Stomach (tissue), 4 donors: Measurements from ENCODE around the gene RHCG.

ENCODE experiments used
- EP300 ChIP-seq: sonication (generic); formaldehyde crosslinking; IDR thresholded peaks from one replicate; pipeline ENCODE4 v1.6.1; 2017; ENCODE audit warnings: antibody characterized with exemption
- POLR2A ChIP-seq, 4 donors: fragments of 450-650 bp; IDR thresholded peaks; one replicate each; pipeline ENCODE4 v1.6.1; 2016; ENCODE audit warnings: antibody characterized with exemption in 4 of 4, control low read depth in 2 of 4, mild to moderate bottlenecking in 1 of 4, moderate library complexity in 1 of 4
- POLR2AphosphoS5 ChIP-seq, 3 donors: sonication (generic); formaldehyde crosslinking; IDR thresholded peaks; one replicate each; pipeline ENCODE4 v1.6.1; 2016; ENCODE audit warnings: antibody characterized with exemption in 3 of 3

DNA sequence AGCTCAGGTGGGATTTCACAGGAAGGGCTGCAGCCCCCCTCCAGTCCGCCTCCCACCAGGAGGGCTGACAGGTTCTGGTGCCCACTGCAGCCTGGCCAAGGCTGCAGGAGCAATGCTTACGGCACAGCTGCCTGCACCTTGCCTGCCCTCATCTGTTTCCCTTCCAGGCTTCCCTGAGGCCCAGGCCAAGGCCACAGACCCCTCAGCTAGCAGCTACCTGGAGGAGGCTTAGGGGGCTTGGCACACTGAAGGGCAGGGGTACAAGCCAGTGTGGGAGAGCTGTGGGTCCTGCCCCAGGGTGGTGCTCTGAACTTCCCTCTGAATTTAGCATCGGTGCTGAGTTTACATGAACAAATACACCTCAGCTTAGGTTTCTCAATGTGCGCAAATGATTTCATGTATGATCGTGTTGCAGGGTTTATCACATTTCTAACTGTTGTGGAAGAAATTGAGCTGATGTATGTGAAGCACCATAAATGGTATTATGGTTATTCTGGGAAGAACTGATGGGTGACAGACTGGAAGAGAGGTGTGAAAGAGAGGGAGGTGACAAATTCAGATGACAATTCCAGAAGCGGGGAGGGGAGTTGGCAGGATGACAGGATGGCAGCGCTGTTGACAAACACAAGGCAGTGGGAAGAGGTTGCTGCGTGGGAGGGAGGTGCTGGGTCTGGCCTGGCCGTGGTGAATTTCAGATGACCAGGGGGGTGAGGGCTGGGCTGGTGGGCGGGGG is 6.1 kb downstream of the RHCG start:
- TF ChIP-seq POLR2AphosphoS5 (IDR thresholded peaks at IDR 0.05): no peak
- TF ChIP-seq EP300: no peak
- no peak for TF ChIP-seq POLR2A (IDR thresholded peaks at IDR 0.05)
